ENCODE data around the gene CNTN1. TPM values are rescaled to one million over a fixed set of nuclear protein-coding genes. Genes with fewer than 3 reads are reported as not detected.

The CNTN1 gene
- total and polyA plus RNA-seq, 2 of the 13 experiments (the other 11 are each of a cell fraction or from before 2014, with no cell fraction given): 0.01 to 0.07 TPM

- TF ChIP-seq ZNF280B (CRISPR knock-in tag; IDR thresholded peaks at IDR 0.05; ENCODE audit: borderline replicate concordance) (no peak), EED (CRISPR knock-in tag; IDR thresholded peaks at IDR 0.05) (no peak), ZFY (CRISPR knock-in tag; IDR thresholded peaks at IDR 0.05) (no peak)
These were observed 11.1 kb upstream of the CNTN1 start (continued) for GRCh38 chr12:40681148-40681547.

- no peaks in the 10 kb centered on the region for H3K27me3 ChIP-seq (ENCODE audit: control insufficient read depth in 1 of 2, insufficient read depth in 2 of 2, low read length in 2 of 2)
- no peak overlapping the region for H3K9ac ChIP-seq (ENCODE audit: insufficient read depth, low read depth, low read length)
- H3K36me3 ChIP-seq (replicated peaks in 1 of 2; ENCODE audit: control insufficient read depth in 1 of 2, insufficient read depth in 2 of 2, low read length in 2 of 2): no peaks in the 10 kb centered on the region
- intact Hi-C loops (cut with micrococcal nuclease; ENCODE audit: unreplicated experiment) (no loop called here), in situ Hi-C loops (cut with HindIII; ENCODE audit: extremely low pct_ligation_motif_present, low pct_unique_long_range_greater_than_20kb) (no loop called here)
- TF ChIP-seq REST (IDR thresholded peaks at IDR 0.05; ENCODE audit: borderline replicate concordance in 1 of 2, low read depth in 1 of 2, low read length in 2 of 2) (no peak), IKZF4 (CRISPR knock-in tag; IDR thresholded peaks at IDR 0.05; ENCODE audit: borderline replicate concordance, low read depth, not compliant biosample characterization) (no peak), JUNB (CRISPR knock-in tag; IDR thresholded peaks at IDR 0.05; ENCODE audit: borderline replicate concordance) (no peak), ADNP (CRISPR knock-in tag; IDR thresholded peaks at IDR 0.05) (no peak), ZBTB10 (CRISPR knock-in tag; IDR thresholded peaks at IDR 0.05; ENCODE audit: borderline replicate concordance) (no peak), TOE1 (CRISPR knock-in tag; IDR thresholded peaks at IDR 0.05) (no peak), TGIF2 (CRISPR knock-in tag; IDR thresholded peaks at IDR 0.05) (no peak), AGO2 (optimal IDR thresholded peaks at IDR 0.05; ENCODE audit: low read depth, low read length) (no peak)
- H3K4me1 ChIP-seq (ENCODE audit: insufficient read depth, low read length): no peaks in the 10 kb centered on the region
- H3K4me2 ChIP-seq (ENCODE audit: low read depth, low read length): no peak overlapping the region
- no peaks in the 10 kb centered on the region for H3K79me2 ChIP-seq (ENCODE audit: insufficient read depth, low read length)
- no peak for ATAC-seq
- H3K27ac ChIP-seq (ENCODE audit: extremely low read length, insufficient read depth, low read length): no peak overlapping the region
- FAIRE-seq: no peak
- POLR2A ChIA-PET: no interaction called here
- no peak overlapping the region for H2AFZ ChIP-seq (ENCODE audit: low read length)
- DNase-seq (ENCODE audit: low spot score): no peak
- 0% methylated on average over 4 of the region's 4 CpGs for WGBS (ENCODE audit: low lambda C conversion rate)
- CTCF ChIA-PET (ENCODE audit: low intra/inter-chr PET ratio, low total read pairs): no interaction called here
- no peaks in the 10 kb centered on the region for H4K20me1 ChIP-seq (ENCODE audit: insufficient read depth, low read length)
- H3K9me3 ChIP-seq (ENCODE audit: low read length): no peaks in the 10 kb centered on the region
- no peak overlapping the region for H3K4me3 ChIP-seq (replicated peaks in 1 of 3; ENCODE audit: insufficient read depth in 1 of 3, low read depth in 2 of 3, low read length in 3 of 3)
- BruUV-seq (replicated peaks): no TSS peak
These were observed 7.3 kb upstream of the CNTN1 start for GRCh38 chr12:40684986-40685385.

Measured in HepG2 (cell line).